PC-3 (cell line): ENCODE measurements around the gene IGF2BP2. TPM values are rescaled to one million over a fixed set of nuclear protein-coding genes. Genes with fewer than 3 reads are reported as not detected.
"Not testable (repeated sequence)": the region's sequence is repeated elsewhere in the genome, so short reads cannot be mapped to it uniquely, and the experiment has no call there.

ENCODE experiments used
- ATAC-seq: fragments of 200-7000 bp; cut with Tn5 transposase; 2 replicates; pipeline ENCODE4 v1.9.1; 2020; ENCODE audit warnings: mild to moderate bottlenecking, moderate library complexity
- BruUV-seq: library from RNA; stranded (reverse); fragments of 400-500 nt; replicated peaks from 2 replicates; lab custom pipeline; 2021; lab: Mats Ljungman, UMichigan
- CTCF ChIA-PET: fragments of 300-600 bp; sonication (Branson Sonifier 250); formaldehyde crosslinking; loops from one replicate; lab custom pipeline; 2022; ENCODE audit warnings: antibody characterized with exemption; lab: Charles Lee
- POLR2A ChIA-PET: fragments of 300-600 bp; sonication (Branson Sonifier 250); formaldehyde crosslinking; loops from one replicate; lab custom pipeline; 2022; ENCODE audit warnings: antibody characterized with exemption; ENCODE audit not compliant: unreplicated experiment; lab: Charles Lee
- DNase-seq: peaks from one replicate; pipeline ENCODE4 v3.0.0-alpha.2; 2015
- H2AFZ ChIP-seq: fragments of 300-600 bp; sonication (generic); 2 replicates; pipeline ENCODE4 v1.6.0; 2016; ENCODE audit warnings: antibody characterized with exemption, low read length
- H3F3A ChIP-seq: fragments of 300-600 bp; sonication (generic); one replicate; pipeline ENCODE4 v1.6.0; 2017; ENCODE audit warnings: antibody characterized with exemption, low read length, control low read depth, mild to moderate bottlenecking; ENCODE audit not compliant: unreplicated experiment
- H3K27ac ChIP-seq: fragments of 300-600 bp; sonication (generic); 2 replicates; pipeline ENCODE4 v1.5.1; 2016; ENCODE audit warnings: mild to moderate bottlenecking, low read length
- H3K27me3 ChIP-seq: fragments of 300-600 bp; sonication (generic); 2 replicates; pipeline ENCODE4 v1.6.1; 2016; ENCODE audit warnings: low read length, mixed read lengths
- H3K36me3 ChIP-seq: fragments of 300-600 bp; sonication (generic); 2 replicates; pipeline ENCODE4 v1.6.1; 2016; ENCODE audit warnings: low read depth, mixed run types, low read length, mixed read lengths
- H3K4me1 ChIP-seq: fragments of 300-600 bp; sonication (generic); 2 replicates; pipeline ENCODE4 v1.5.1; 2016; ENCODE audit warnings: low read length; ENCODE audit not compliant: insufficient read depth
- H3K4me2 ChIP-seq: fragments of 300-600 bp; sonication (generic); 2 replicates; pipeline ENCODE4 v1.6.0; 2016; ENCODE audit warnings: low read length
- H3K4me3 ChIP-seq: fragments of 300-600 bp; sonication (generic); 2 replicates; pipeline ENCODE4 v1.5.1; 2016; ENCODE audit warnings: mild to moderate bottlenecking, low read length, mixed read lengths
- H3K79me2 ChIP-seq: fragments of 300-600 bp; sonication (generic); 2 replicates; pipeline ENCODE4 v1.6.1; 2017; ENCODE audit warnings: low read length, mixed read lengths
- H3K9ac ChIP-seq: fragments of 300-600 bp; sonication (generic); 2 replicates; pipeline ENCODE4 v1.6.0; 2016; ENCODE audit warnings: mild to moderate bottlenecking, low read length
- H3K9me2 ChIP-seq: fragments of 300-600 bp; sonication (generic); replicated peaks from 2 replicates; pipeline ENCODE4 v1.6.1; 2016; ENCODE audit warnings: mixed run types, low read length, mixed read lengths
- H3K9me3 ChIP-seq: fragments of 300-600 bp; sonication (generic); 2 replicates; pipeline ENCODE4 v1.6.1; 2016; ENCODE audit warnings: low read length, mixed read lengths
- H4K20me1 ChIP-seq: fragments of 300-600 bp; sonication (generic); 2 replicates; pipeline ENCODE4 v1.6.1; 2016; ENCODE audit warnings: low read length, mixed read lengths
- CTCF ChIP-seq: fragments of 300-600 bp; sonication (generic); conservative IDR thresholded peaks from 2 replicates; pipeline ENCODE4 v1.5.1; 2017; ENCODE audit warnings: antibody characterized with exemption, low read depth, mild to moderate bottlenecking, low read length
- EZH2 ChIP-seq: fragments of 300-600 bp; sonication (generic); IDR thresholded peaks from one replicate; pipeline ENCODE4 v1.6.1; 2017; ENCODE audit warnings: antibody characterized with exemption, mild to moderate bottlenecking, low read length; ENCODE audit not compliant: unreplicated experiment
- EZH2phosphoT487 ChIP-seq: fragments of 300-600 bp; sonication (generic); IDR thresholded peaks from 2 replicates; pipeline ENCODE4 v1.6.1; 2018; ENCODE audit warnings: mild to moderate bottlenecking, antibody characterized with exemption, low read length, borderline replicate concordance
- intact Hi-C: fragments of 100-400 bp; cut with micrococcal nuclease; formaldehyde crosslinking; loops from 2 replicates; pipeline ENCODE4 v1.9.0; 2023
- total RNA-seq: library from RNA; depleted of rRNA; stranded (reverse); fragments of >200 nt; gene quantifications from 2 replicates; pipeline ENCODE4 v1.2.3, GENCODE V29; 2014

The IGF2BP2 gene
- total RNA-seq, 1 experiment from 2014 or later: 81.2 TPM

- H2AFZ ChIP-seq: no peak overlapping the region
- no peaks in the 10 kb centered on the region for H3K9me3 ChIP-seq
- no peaks in the 10 kb centered on the region for H4K20me1 ChIP-seq
- no peak for DNase-seq
- ATAC-seq: no peak
- H3K4me1 ChIP-seq: no peaks in the 10 kb centered on the region
- POLR2A ChIA-PET: no interaction called here
- TF ChIP-seq CTCF: no peak
- TF ChIP-seq EZH2phosphoT487: no peak
- no peak for TF ChIP-seq EZH2
- H3K27me3 ChIP-seq: no peaks in the 10 kb centered on the region
- intact Hi-C loops: no loop called here
- CTCF ChIA-PET: no interaction called here
- H3K4me3 ChIP-seq: no peak overlapping the region
- no peaks in the 10 kb centered on the region for H3K36me3 ChIP-seq
- no peaks in the 10 kb centered on the region for H3K9me2 ChIP-seq
- BruUV-seq: no TSS peak
- no peak overlapping the region for H3K27ac ChIP-seq
- H3K79me2 ChIP-seq: no peaks in the 10 kb centered on the region
- H3F3A ChIP-seq: no peaks in the 10 kb centered on the region
- H3K4me2 ChIP-seq: no peak overlapping the region
- H3K9ac ChIP-seq: no peak overlapping the region
Observed at GRCh38 chr3:185843126-185843525, 18.3 kb upstream of the IGF2BP2 start.

GRCh38 chr3:185842241-185842640 is 17.4 kb upstream of the IGF2BP2 start:
- no peak overlapping the region for H3K4me2 ChIP-seq
- H3K36me3 ChIP-seq: no peaks in the 10 kb centered on the region
- H4K20me1 ChIP-seq: no peaks in the 10 kb centered on the region
- H3K27ac ChIP-seq: no peak overlapping the region
- no peak for TF ChIP-seq EZH2
- no peak for TF ChIP-seq EZH2phosphoT487
- TF ChIP-seq CTCF: no peak
- no peaks in the 10 kb centered on the region for H3K27me3 ChIP-seq
- H3K9ac ChIP-seq: no peak overlapping the region
- no peak overlapping the region for H3K4me3 ChIP-seq
- no peaks in the 10 kb centered on the region for H3K9me2 ChIP-seq
- no peaks in the 10 kb centered on the region for H3K79me2 ChIP-seq
- H3F3A ChIP-seq: no peaks in the 10 kb centered on the region
- H2AFZ ChIP-seq: no peak overlapping the region
- CTCF ChIA-PET: no interaction called here
- ATAC-seq (no peak), DNase-seq (no peak)
- BruUV-seq: no TSS peak
- no peaks in the 10 kb centered on the region for H3K4me1 ChIP-seq
- H3K9me3 ChIP-seq: no peaks in the 10 kb centered on the region
- POLR2A ChIA-PET: no interaction called here
- intact Hi-C loops: no loop called here

GRCh38 chr3:185838417-185838989 is 13.7 kb upstream of the IGF2BP2 start:
- POLR2A ChIA-PET, H3K27me3 ChIP-seq, DNase-seq, intact Hi-C loops, BruUV-seq, H3K9ac ChIP-seq, H3K9me2 ChIP-seq, H3K9me3 ChIP-seq, H3K4me2 ChIP-seq, H3F3A ChIP-seq, H3K36me3 ChIP-seq, H3K79me2 ChIP-seq, H3K4me3 ChIP-seq, H2AFZ ChIP-seq, H4K20me1 ChIP-seq, ATAC-seq, H3K27ac ChIP-seq, CTCF ChIA-PET: not testable (repeated sequence)
- peaks cover 12% of the 10 kb centered on the region for H3K4me1 ChIP-seq
